Body of pancreas (tissue), 4 donors: ENCODE measurements around the gene TPPP3. TPM values are rescaled to one million over a fixed set of nuclear protein-coding genes. Genes with fewer than 3 reads are reported as not detected.
A peak's percentile ranks its signal among the peaks of the same experiment; 100 is the strongest.

Source experiments
- ATAC-seq: fragments of 150-250 bp; one replicate; pipeline ENCODE4 v1.9.1; 2016
- DNase-seq, 4 donors: peaks; one replicate each; pipeline ENCODE4 v3.0.0-alpha.2; 2019
- H3K27ac ChIP-seq, 4 donors: fragments of 200-600 bp; sonication (generic); 1 replicate in 3 of 4; 2 replicates in 1 of 4; pipeline versions ENCODE4 v1.5.1 to v1.6.1; 2016 to 2019; ENCODE audit warnings: mild to moderate bottlenecking in 1 of 4, mixed read lengths in 1 of 4, moderate library complexity in 1 of 4
- H3K27me3 ChIP-seq, 2 donors: fragments of 200-600 bp; sonication (generic); one replicate each; pipeline ENCODE4 v1.6.0; 2016; ENCODE audit warnings: mild to moderate bottlenecking in 1 of 2
- H3K36me3 ChIP-seq, 2 donors: fragments of 200-600 bp; sonication (generic); replicated peaks in 1 of 2; 2 replicates each; pipeline ENCODE4 v1.5.1; 2016; ENCODE audit warnings: low read depth in 2 of 2; ENCODE audit not compliant: insufficient read depth in 1 of 2
- H3K4me1 ChIP-seq: fragments of 200-600 bp; sonication (generic); one replicate; pipeline ENCODE4 v1.6.0; 2016
- H3K4me3 ChIP-seq, 2 donors: fragments of 200-600 bp; sonication (generic); 1 replicate in 1 of 2; 2 replicates in 1 of 2; pipeline ENCODE4 v1.5.1; 2016 to 2019
- H3K9me3 ChIP-seq, 3 donors: fragments of 200-600 bp; sonication (generic); 1 replicate in 2 of 3; 2 replicates in 1 of 3; pipeline ENCODE4 v1.5.1; 2016
- CTCF ChIP-seq, 7 experiments: fragments of 450-650 bp in 4 of 7; fragments of 200-600 bp in 3 of 7; sonication (generic) in 3 of 7; IDR thresholded peaks; one replicate each; pipeline ENCODE4 v1.5.1; 2016 to 2019; ENCODE audit warnings: antibody characterized with exemption in 7 of 7
- POLR2A ChIP-seq, 3 donors: fragments of 450-650 bp; IDR thresholded peaks; one replicate each; pipeline ENCODE4 v1.6.1; 2016; ENCODE audit warnings: antibody characterized with exemption in 3 of 3, mild to moderate bottlenecking in 2 of 3
- whole genome bisulfite sequencing, 2 donors: methylation state at CpG; one replicate each; pipeline ENCODE4 v1.1.5; 2017; 5-methylcytosine and 5-hydroxymethylcytosine counted together
- intact Hi-C: fragments of 100-400 bp; cut with DNase I; formaldehyde crosslinking; loops from one replicate; pipeline ENCODE4 v1.15.1; 2023
- total RNA-seq, 2 donors: library from RNA; depleted of rRNA; stranded (reverse); fragments of >200 nt; gene quantifications; one replicate each; pipeline ENCODE4 v1.1.0, GENCODE V29; 2016

The TPPP3 gene
- total RNA-seq, 2 donors from 2014 or later: 11.2 to 30.0 TPM

- Histone ChIP-seq H3K4me1 (peaks cover 30% of the 10 kb centered on the region), H3K36me3 (no peaks in the 10 kb centered on the region), H3K9me3 (no peaks in the 10 kb centered on the region), H3K27me3 (peaks cover 0 to 7% of the 10 kb centered on the region in 2 donors), H3K27ac (no peak overlapping the region), H3K4me3 (no peak overlapping the region)
- 76% methylated on average over 23 to 27 of the region's 27 CpGs for WGBS, 2 donors
- TF ChIP-seq CTCF (IDR thresholded peaks at IDR 0.05): no peak
- no peak for TF ChIP-seq POLR2A (IDR thresholded peaks at IDR 0.05)
- ATAC-seq: no peak
- intact Hi-C loops: no loop called here
- peak in 1 of 4 donors; percentile 67 for DNase-seq
These were observed 3.1 kb downstream of the TPPP3 start for GRCh38 chr16:67389911-67390815.

- Histone ChIP-seq H3K4me3 (no peak overlapping the region), H3K27me3 (no peaks in the 10 kb centered on the region), H3K9me3 (no peaks in the 10 kb centered on the region), H3K4me1 (peaks cover 16% of the 10 kb centered on the region), H3K36me3 (no peaks in the 10 kb centered on the region), H3K27ac (no peak overlapping the region)
- DNase-seq: no peak
- no peak for ATAC-seq
- intact Hi-C loops: no loop called here
- WGBS, 2 donors: 69 to 83% methylated on average over 2 of the region's 2 CpGs
- no peak for TF ChIP-seq CTCF (IDR thresholded peaks at IDR 0.05)
- TF ChIP-seq POLR2A (IDR thresholded peaks at IDR 0.05): no peak
These were observed 4.7 kb downstream of the TPPP3 start for GRCh38 chr16:67388591-67388990.

GRCh38 chr16:67388191-67388590 lies 5.1 kb downstream of the TPPP3 start:
- Histone ChIP-seq H3K4me3 (no peak overlapping the region), H3K27me3 (no peaks in the 10 kb centered on the region), H3K27ac (no peak overlapping the region), H3K36me3 (no peaks in the 10 kb centered on the region), H3K4me1 (peaks cover 12% of the 10 kb centered on the region), H3K9me3 (no peaks in the 10 kb centered on the region)
- no peak for TF ChIP-seq POLR2A (IDR thresholded peaks at IDR 0.05)
- no peak for TF ChIP-seq CTCF (IDR thresholded peaks at IDR 0.05)
- intact Hi-C loops: no loop called here
- WGBS, 2 donors: 84 to 92% methylated on average over 3 to 8 of the region's 8 CpGs
- DNase-seq (no peak), ATAC-seq (no peak)

DNA sequence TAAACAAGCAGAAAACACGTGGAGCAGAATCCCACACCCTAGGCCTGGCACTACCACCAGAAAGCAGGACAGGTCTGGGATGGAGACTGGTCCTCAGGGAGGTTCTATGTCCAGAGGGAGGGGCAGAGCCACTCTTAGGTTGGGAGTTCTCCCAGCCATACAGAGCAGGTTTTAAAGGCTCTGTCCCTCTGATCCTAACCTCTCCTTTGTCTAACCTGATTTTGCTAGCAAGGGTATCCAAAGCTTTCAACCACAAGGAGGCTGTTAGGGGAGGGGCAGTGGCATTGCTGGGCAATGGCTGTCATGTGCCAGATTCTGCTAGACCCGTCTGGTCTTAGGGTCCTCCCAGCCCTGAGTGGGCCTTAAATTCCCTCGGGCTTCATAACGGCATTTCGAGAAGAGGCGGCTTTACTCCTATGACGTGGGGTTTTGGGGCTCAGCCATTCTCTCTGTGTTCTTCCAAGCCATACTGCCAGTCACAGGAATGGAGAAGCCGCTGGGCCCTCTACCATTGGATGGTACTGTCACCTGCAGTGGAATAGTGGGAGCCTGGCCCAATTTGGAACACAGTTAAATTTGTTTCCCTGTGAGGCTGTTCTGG lies 5.7 kb downstream of the TPPP3 start:
- WGBS, 2 donors: 79 to 87% methylated on average over 7 to 8 of the region's 8 CpGs
- TF ChIP-seq CTCF (IDR thresholded peaks at IDR 0.05) (no peak), POLR2A (IDR thresholded peaks at IDR 0.05) (no peak)
- H3K9me3 ChIP-seq: no peaks in the 10 kb centered on the region
- ATAC-seq (no peak), DNase-seq (no peak)
- intact Hi-C loops: no loop called here
- H3K4me3 ChIP-seq: no peak overlapping the region
- no peaks in the 10 kb centered on the region for H3K27me3 ChIP-seq
- no peak overlapping the region for H3K27ac ChIP-seq
- peaks cover 6% of the 10 kb centered on the region for H3K4me1 ChIP-seq
- H3K36me3 ChIP-seq: no peaks in the 10 kb centered on the region
